Peyer's patch (tissue), 4 donors: ENCODE measurements around the gene HEYL.

Source experiments
- CTCF ChIP-seq, 6 experiments: fragments of 450-650 bp in 4 of 6; fragments of 200-600 bp in 2 of 6; sonication (generic) in 1 of 6; IDR thresholded peaks; one replicate each; pipeline ENCODE4 v1.5.1; 2017 to 2019; ENCODE audit warnings: antibody characterized with exemption in 6 of 6, mild to moderate bottlenecking in 3 of 6, moderate library complexity in 1 of 6
- POLR2A ChIP-seq, 2 donors: fragments of 450-650 bp; IDR thresholded peaks; one replicate each; pipeline ENCODE4 v1.5.1; 2017; ENCODE audit warnings: antibody characterized with exemption in 2 of 2, mild to moderate bottlenecking in 2 of 2, moderate library complexity in 2 of 2

- TF ChIP-seq CTCF (IDR thresholded peaks at IDR 0.05) (no peak), POLR2A (IDR thresholded peaks at IDR 0.05) (no peak)
These were observed 28.7 kb upstream of the HEYL start for GRCh38 chr1:39668111-39668510.
